ENCODE results near the gene ARHGEF17.

The ARHGEF17 gene

DNA sequence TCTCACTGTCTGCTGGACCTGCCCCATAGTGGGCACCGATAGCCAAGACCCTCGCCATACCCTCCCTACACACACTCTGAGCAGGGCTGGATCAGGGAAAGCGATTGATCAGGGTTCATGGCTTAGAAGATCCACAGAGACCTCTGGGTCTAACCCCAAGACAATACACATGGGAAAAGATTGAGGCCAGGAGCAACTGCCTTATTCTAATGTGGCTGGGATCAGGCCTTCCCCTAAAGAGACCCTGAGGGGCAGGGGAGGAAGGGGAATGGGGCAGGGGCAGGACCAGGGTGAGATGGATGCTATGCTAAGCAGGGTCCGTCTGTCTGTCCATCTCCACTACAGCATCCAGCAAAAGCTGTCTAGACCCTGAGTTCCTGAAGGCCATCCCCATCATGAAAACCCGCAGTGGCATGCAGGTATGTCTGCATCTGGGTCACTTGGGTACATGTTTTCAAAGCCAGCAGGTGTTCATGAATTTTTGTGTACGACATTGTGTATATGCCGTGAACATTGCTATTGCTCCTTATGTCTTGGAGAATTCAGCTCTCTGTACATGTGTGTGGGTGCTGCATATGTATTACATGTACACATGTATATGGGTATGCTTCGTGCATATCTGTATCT lies 52.8 kb downstream of the ARHGEF17 start:
- no peak for DNase-seq

DNA sequence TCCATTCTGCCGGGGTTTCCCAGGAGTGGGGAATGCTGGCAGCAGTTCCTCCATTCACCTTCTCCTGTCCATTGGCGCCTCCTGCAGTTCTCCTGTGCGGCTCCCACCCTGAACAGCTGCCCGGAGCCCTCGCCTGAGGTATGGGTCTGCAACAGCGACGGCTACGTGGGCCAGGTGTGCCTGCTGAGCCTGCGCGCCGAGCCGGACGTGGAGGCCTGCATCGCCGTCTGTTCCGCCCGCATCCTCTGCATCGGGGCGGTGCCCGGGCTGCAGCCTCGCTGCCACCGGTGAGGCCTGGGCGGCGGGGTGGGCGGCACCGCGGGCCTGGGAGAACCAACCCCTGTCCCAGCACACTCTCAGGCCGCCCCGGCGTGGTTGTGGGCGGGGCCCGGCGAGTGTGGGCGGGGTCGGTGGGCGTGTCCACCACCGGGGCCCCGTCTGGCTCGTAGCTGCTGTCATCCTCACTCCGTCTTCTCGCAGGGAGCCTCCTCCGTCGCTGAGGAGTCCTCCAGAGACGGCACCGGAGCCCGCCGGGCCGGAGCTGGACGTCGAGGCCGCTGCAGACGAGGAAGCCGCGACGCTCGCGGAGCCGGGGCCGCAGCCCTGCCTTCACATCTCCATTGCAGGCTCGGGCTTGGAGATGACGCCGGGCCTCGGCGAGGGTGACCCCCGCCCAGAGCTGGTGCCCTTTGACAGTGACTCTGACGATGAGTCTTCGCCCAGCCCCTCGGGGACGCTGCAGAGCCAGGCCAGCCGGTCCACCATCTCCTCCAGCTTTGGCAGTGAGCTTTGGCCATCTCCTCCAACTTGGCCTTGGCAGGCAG lies 54.1 kb downstream of the ARHGEF17 start:
- DNase-seq: no peak

DNA sequence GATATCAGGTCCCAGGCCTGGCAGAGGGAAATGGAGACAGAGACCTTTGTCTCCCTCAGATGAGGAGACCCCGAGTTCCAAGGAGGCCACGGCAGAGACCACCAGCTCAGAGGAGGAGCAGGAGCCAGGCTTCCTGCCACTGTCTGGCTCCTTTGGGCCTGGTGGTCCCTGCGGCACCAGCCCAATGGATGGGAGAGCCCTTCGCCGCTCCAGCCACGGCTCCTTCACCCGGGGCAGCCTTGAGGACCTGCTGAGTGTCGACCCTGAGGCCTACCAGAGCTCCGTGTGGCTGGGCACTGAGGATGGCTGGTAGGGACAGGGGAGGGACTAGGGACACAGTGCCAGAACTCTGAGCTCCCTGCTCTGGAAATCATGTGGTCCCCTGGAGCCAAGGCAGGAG lies 55.1 kb downstream of the ARHGEF17 start:
- no peak for DNase-seq

DNA sequence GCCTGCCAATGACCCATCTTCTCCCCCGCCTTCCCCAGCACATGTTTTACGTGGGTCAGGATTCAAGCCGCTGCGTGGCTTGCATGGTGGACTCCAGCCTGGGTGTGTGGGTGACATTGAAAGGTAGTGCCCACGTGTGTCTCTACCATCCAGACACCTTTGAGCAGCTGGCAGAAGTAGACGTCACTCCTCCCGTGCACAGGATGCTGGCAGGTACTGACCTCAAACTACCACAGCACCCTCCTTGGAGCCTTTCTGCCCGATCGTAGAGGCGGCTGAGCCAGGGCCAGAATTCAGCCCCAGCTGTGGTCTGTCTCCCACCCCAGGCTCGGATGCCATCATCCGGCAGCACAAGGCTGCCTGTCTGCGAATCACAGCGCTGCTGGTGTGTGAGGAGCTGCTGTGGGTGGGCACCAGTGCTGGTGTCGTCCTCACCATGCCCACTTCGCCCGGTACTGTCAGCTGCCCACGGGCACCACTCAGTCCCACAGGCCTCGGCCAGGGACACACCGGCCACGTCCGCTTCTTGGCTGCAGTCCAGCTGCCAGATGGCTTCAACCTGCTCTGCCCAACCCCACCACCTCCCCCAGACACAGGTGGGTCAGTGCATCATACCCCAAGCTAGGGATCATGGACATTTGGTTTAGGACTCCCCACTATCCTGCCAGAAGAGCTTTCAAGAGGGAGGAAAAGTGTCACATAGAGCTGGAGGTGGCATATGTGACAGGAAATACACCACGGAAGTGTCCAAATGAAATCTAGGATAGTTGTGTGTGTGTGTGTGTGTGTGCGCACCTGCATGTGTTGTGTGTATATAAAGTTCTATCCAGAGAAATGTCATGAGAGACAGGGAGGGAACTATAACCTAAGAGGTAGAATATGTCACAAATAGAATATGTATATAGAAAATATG lies 57.5 kb downstream of the ARHGEF17 start:
- DNase-seq: no peak

DNA sequence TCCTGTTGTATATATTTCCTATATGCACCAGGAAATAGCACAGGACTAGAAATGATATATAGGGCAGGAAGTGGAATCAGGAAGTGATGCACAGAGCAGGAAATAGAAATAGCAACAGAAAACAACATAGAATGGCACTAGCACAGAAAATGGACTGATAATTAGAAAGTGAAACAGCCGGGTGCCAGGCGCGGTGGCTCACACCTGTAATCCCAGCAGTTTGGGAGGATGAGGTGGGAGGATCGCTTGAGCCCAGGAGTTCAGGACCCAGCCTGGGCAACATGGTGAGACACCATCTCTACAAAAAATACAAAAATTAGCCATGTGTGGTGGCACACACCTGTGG lies 58.2 kb downstream of the ARHGEF17 start:
- no peak for DNase-seq

DNA sequence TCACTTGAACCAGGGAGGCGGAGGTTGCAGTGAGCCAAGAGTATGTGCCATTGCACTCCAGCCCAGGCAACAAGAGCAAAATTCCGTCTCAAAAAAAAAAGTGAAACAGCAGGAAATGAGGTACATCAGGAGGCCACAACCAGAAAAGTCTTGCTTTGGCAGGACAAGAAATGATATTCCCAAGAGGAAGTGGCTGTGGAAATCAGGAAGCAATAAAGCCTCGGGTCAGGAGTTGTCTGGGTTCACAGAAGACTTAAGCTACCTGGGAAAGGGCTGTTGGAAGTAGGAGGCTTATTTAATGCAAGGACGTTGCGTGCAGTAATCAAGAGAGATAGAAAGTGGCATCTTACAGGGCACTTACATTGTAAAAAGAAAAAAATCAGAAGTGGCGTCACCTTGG lies 58.9 kb downstream of the ARHGEF17 start:
- no peak for DNase-seq

DNA sequence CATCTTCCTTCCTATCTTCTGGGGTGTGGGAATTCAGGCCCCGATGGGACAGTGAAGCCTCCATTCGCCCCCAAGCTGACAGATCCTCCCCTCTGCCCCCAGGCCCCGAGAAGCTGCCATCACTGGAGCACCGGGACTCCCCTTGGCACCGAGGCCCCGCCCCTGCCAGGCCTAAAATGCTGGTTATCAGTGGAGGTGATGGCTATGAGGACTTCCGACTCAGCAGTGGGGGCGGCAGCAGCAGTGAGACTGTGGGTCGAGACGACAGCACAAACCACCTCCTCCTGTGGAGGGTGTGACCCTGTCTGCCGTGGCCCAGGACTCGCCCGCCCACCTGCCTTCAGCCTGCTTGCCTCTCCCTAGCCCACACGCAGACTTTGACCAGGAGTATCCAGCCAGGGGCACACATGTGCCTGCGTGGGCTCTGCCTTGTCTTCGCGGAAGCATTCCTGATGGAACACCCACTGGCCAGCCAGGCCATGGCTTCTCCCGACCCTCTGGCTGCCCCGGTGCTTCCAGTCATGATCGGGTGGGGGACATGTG lies 59.5 kb downstream of the ARHGEF17 start:
- DNase-seq: no peak

DNA sequence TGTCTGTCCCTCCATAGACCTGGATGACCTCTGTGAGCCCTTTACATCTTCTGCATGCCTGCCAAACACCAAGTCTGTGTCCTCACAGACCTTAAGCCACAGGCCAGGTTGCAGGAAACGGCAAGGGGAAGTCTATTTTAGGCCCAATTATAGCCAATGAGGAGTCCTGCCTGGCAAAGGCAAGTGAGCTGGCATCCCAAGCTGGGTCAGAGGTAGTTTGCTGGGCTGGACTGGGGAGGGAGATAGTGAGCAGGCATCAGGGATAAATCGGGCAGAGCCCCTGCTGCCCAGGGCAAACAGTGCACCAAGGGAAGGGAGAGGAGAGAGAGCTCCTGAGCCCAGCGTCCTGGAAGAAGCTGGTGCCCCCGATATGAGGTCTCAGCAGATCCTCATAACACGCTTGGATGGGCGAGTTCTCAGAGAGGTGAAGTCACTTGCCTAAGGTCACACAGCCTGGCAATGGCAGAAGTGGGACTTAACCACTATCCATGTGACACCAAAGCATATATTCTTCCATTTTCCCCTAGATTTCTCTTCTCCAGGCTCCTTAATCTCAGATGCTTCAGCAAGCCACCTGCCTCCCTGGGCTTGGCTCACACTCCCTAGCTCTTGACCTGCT lies 64.4 kb downstream of the ARHGEF17 start:
- DNase-seq: no peak

DNA sequence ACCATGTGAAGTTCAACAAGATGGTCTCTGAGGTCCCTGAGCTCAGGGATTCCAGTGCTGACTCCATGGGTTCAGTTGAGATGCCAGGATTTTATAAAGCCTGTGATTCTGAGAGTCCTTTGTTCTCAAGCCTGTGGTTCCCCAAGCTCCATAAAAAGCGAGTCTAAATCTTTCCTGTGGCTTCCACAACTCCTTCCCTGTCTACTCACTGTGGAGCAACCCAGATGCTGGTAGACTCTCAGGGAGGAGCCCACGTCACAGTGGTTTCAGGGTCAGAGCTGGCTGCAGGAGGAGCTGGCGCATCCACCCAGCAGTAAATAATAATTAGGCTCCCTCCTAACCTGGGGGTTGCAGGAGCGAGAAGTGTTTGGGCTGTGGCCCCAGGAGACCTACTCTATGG lies 66.1 kb downstream of the ARHGEF17 start:
- no peak for DNase-seq

DNA sequence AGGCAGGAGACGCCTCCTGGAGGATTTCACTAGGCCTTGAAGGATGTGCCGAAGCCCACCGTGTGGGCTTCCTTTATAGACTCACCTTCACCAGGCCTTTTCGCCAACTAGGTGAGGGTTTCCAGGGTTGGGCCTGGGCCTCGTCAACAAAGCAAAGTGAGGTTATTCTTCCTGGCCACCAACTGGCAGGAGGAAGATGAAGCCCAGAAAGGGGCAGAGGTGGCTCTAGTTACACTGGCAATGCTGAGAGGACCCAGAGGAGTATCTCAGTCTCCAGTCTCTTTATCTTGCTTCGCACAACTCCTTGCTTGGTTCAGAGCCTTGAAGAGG lies 67.7 kb downstream of the ARHGEF17 start:
- DNase-seq: no peak

DNA sequence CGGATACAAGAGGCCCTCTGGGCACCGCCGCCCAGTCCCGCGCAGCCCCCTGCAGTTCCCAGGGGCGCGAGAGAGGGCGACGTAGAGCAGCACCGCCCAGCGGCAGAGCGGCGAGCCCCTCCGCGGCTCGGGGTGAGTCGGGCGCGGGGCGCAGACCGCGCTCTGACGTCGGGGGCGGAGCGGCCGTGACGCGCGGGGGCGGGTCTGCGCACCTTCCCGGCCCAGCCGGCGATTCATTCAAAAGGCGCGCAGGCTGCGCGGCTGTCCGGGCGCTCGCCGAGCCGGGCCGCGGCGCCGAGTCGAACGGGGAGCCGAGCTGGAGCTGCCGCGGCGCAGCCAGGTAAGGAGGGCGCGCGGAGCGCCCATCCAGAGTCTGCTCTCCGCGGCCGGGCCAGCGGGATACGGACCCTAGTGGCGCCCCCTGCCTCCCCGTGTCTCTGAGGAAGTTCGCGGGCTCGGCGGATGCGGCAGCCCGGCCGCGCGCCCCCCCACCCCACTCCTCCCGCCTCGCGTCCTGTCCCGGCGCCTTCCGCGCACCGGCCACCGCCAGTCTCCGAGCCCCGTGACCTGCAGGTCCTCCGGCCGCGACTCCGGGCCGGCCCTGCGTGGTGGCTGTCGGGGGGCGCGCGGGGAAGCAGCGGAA lies 68.2 kb downstream of the ARHGEF17 start, which contains the start of gene RELT:
TSS of gene RELT (plus strand) at position 240 of the 643 bp plus-strand sequence. CDS start 12,738 bp downstream, outside the sequence.
- peak; percentile 98 for DNase-seq

DNA sequence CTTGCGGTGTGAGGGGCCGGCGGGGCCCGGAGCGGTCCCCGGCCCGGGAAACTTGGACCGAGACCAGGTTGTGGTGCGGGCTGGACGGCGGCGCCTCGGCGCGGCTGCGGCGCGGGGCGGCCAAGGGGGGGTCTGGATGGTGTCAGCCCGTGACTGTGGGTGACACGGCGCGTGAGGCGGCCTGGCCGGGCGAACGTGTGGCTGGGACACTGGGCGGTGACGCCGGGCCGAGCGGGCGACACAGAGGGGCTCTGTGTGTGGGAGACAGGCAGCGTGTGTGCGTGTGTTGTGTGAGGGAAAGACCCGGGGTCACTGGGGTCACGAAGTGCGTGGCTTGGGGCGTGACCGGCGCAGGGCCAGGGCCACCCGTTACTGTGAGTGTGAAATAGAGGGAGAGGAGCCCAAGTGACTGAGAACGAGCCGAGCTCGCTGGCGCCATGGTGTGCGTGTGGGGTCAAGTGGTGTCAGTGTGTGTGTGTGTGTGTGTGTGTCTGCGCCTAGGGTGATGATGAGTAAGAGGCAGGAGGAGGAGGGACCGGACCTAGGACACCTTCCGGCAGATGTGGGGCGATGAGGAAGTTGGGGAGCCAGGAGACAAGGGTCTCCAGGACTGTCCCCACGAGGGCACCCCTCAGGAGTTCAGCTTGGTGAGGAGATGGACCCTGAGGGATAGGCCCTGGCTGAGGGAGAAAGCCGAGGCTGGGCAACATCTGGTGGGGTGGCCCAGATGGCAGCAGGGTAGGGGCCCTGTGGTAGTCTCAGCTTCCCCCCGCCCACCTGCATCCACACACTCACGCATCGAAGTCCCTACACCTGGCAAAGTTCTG lies 68.9 kb downstream of the ARHGEF17 start:
- DNase-seq: peak; percentile 64

DNA sequence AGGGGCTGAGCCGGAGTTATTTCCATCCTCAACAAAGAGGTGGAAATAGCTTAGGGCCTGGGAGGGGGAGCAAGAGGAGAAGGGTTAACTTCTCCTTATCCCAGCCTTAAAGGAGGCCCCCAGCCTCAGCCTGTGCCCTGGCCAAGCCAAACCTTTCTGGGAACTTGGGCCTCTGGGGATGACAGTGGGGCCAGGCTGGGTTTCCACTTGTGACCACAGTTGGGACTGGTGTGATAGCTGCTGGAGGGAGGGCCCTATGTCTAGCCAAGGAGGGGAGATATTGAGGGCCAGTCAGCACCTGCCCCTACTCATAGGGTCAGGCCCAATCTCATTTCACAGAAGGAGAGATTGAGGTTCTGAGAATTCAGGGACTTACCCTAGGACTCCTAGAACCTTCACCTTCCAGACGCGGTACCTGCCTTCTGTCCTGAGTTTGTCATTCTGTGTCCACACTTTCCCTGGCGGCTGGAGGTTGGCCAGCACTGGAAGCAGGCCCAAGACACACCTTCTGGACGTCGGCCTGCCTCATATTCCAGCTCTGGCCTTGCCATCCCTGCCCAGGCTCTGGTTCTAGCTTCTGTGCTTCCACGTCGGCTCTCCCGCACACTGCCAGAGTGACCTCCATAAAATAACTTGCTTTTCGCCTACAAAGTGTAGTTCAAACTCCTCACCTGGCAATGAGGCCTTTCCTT lies 71.3 kb downstream of the ARHGEF17 start:
- DNase-seq: no peak

DNA sequence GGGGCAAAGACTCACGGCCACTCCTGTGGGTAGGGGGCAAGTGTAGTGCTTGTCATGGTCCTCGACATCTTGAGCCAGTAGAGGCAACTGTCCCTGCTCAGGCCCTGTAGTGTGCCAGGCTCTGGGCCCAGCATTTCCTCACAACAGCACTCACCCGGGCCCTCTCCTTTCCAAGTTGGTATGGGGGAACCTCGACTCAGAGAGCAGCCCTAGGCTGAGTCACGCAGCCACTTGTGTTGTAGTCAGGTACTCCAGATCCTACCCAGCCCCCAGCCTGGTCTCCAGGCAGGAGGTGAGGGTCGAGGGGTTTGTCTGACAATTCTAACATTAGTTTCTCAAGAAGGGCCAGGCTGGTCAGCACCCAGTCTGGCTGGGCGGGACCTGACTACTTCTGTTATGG lies 72.3 kb downstream of the ARHGEF17 start:
- DNase-seq: no peak

DNA sequence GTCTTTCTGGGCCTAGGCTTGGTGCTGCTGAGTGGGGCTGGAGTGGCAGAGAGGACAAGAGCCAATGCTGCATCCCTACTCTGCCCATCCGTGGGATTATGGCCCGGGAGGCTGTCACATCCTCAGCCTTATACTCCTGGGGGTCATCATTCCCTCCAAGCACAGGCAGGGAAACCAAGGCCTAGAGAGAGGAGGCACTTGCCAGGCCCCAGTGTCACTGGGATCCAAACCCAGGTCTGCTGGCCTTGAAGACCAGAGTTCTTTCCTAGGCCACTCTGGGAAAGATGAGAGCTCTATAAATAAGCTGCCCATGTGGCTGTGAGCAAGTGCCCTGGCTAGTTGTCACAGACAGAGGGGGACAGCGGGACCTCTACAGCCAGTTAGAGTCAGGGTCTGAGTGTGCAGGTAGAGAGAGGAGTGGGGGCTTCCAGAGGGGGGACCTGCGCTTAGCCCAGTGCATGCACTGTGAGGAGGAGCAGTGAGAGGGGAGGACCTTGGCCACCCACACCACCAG lies 72.9 kb downstream of the ARHGEF17 start:
- DNase-seq: no peak

DNA sequence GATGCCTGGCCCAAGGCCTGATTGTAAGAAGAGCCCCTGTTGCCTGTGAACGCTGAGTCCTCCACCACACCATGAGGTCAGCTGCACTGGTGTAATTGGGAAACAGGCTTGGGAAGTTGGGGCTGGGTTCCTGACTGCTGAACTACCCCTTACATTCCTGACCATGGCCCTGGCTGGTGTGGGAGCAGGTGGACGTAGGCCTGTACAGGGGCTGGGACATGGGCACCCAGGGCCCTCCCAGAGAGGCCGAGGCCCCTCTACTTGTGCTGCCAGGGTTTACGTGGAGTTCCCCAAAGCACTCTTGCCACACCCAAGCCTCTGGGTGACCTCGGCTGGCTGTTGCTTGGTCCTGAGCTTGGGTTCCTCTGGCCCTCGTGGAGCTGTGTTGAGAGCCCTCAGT lies 73.5 kb downstream of the ARHGEF17 start:
- DNase-seq: no peak

DNA sequence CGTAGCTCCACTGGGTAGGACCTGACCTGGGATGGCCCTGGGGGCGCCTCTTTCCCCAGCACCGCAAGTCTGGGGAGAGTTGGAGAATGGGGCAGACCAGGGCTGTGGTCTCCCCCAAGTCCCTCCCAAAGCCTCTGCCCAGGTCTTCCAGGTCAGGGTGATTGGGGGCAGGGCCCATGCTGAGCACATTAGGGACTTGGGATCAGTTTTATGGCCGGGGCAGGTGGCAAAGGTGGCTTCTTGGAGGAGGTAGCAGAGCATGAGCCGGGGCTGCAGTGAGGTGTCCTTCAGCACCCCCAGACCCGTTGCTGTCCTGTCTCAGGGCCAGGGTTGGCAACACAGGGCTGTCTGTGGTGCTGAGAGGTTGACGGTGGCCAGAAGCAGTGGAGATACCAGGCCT lies 74.1 kb downstream of the ARHGEF17 start:
- DNase-seq: no peak

DNA sequence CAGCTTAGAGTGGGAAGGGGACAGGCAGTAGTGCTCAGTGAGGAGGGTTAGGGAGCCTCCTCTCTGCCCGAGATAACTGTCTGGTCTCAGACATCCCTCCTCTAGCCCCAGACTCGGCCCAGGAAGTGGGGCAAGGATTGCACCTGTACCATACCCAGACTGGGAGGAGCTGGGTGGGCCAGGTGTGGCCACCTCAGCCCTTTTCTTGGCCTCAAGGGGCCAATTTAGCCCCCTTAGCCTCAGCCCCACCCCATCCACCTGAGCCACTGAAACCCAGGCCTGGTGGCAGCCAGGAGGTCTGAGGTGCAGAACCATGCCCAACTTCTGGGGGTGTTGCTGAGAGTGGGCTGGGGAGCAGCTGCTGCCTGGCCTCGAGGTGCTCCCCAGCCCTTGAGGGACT lies 74.7 kb downstream of the ARHGEF17 start:
- DNase-seq: no peak

DNA sequence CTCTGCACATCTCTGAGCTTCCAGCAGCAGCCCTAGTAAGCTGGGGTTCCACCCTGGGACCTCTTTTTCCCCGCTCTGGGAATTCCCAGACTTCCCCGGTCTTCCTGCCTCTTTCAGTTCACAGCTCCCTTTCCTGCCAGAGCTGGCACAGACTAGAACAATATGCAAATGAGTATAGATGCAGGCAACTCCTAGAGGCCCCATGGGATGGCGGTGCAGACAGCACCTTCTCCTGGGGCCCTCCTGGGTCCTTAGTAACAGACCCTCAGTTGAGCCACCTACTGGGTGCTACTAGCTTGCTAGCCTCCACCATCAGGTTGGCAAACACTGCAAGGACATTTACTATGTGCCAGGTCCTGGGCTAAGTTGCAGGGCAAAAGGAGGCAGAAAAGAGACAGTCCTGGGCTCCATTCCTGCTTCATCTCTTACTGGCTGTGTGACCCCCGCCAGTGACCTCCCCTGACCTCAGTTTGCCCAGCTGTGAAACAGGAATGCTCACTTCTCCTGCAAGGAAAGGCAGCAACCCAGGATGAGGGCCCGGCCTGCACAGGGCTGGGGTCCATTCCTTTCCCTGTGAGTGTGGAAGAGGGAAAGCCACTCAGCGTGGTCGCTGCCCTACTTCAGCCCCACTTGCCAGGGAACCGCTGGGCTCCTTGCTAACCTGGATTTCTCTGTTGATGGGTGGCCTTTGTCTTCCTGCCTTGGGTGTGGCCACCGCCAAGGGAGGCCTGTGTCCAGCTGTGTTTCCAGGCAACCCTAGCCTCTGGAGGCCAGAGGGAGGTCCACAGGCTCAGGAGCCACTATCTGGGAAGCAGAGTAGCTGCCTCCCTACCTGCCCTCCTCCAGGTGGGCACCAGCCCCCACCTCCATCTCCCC lies 75.4 kb downstream of the ARHGEF17 start:
- DNase-seq: no peak

DNA sequence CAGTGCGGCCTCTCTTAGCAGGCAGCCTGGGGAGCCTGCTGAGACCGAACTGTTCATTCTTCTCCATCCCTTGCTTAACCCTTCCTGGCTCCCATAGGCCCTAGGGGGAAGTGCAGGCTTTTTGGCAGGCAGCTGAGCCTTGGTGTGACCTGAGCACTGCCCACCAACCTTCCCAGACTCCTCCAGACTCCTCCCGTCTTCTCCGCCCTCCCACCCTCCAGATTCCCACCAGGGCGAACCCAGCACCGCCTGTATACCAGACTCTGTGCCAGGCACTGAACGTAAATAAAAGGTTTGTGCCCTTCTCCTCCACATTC lies 76.0 kb downstream of the ARHGEF17 start:
- no peak for DNase-seq
